GM10266 (cell line): ENCODE results near the gene CDKL1.
"Not testable (repeated sequence)": the region's sequence is repeated elsewhere in the genome, so short reads cannot be mapped to it uniquely, and the experiment has no call there.

Source experiments
- DNase-seq: peaks from one replicate; pipeline ENCODE4 v3.0.0; 2012; ENCODE audit errors: extremely low spot score
- TF ChIP-seq, protein P1 (sequence below): IDR thresholded peaks from 2 replicates; pipeline ENCODE4 v1.5.1; 2012; ENCODE audit warnings: mild to moderate bottlenecking, low read depth; ENCODE audit not compliant: control insufficient read depth, insufficient read depth; ENCODE audit errors: missing control alignments

Gene CDKL1

GRCh38 chr14:50377550-50378085, 19.1 kb downstream of the CDKL1 start:
- TF ChIP-seq, protein P1, sequence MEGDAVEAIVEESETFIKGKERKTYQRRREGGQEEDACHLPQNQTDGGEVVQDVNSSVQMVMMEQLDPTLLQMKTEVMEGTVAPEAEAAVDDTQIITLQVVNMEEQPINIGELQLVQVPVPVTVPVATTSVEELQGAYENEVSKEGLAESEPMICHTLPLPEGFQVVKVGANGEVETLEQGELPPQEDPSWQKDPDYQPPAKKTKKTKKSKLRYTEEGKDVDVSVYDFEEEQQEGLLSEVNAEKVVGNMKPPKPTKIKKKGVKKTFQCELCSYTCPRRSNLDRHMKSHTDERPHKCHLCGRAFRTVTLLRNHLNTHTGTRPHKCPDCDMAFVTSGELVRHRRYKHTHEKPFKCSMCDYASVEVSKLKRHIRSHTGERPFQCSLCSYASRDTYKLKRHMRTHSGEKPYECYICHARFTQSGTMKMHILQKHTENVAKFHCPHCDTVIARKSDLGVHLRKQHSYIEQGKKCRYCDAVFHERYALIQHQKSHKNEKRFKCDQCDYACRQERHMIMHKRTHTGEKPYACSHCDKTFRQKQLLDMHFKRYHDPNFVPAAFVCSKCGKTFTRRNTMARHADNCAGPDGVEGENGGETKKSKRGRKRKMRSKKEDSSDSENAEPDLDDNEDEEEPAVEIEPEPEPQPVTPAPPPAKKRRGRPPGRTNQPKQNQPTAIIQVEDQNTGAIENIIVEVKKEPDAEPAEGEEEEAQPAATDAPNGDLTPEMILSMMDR = no peak
- DNase-seq = no peak

DNA sequence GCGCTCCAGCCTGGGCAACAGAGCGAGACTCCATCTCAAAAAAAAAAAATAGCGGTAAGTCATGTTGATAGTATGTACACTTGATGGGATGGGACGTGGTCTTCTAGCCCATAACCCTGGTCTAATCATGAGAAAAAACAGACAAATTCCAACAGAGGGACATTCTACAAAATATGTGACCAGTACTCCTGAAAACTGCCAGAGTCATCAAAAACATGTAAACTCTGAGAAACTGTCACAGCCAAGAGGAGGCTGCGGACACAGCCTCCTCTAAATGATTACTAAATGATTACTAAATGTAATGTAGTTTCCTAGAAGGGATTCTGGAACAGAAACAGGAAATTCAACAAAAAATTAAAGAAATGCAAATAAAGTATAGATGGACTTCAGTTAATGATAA, 20.9 kb downstream of the CDKL1 start:
- TF ChIP-seq, protein P1 = no peak
- DNase-seq = no peak

DNA sequence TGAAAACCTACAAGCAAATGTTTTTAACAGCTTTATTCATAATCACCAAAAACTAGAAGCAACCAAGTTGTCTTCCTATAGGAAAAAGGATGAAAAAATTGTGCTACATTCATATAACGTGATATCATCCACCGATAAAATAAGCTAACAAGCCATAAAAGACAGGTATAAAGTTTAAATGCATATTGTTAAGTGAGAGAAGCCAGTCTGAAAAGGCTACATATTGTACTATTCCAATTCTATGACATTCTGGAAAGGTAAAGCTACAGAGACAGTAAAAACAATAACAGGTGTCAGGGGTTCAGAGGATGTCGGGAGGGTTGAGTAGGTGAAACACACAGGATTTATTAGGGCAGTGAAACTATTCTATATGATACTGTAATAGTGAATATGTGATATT, 22.7 kb downstream of the CDKL1 start:
- no peak for DNase-seq
- TF ChIP-seq, protein P1 = no peak

DNA sequence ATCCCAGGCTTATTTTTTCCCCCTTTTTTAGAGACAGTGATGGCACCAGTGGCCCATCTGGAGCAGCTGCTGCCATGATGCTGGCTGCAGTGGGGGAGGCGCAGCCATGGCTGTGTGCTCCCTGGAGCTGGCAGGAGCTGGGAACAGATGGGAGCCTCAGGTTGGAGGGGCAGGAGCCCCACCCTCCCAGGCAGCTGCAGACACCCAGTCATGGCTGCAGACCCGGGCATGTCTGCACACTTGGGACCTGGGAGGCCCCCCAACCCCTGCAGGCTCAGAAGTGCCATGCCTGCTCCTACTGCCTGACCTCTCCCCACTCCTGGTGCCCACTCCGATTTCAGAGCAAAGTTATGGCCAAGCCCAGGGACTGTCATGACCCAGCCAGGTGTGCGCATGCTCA, 25.1 kb downstream of the CDKL1 start:
- TF ChIP-seq, protein P1 = no peak
- no peak for DNase-seq

GRCh38 chr14:50366589-50366988, 30.1 kb downstream of the CDKL1 start:
- TF ChIP-seq, protein P1 = no peak
- DNase-seq = no peak

GRCh38 chr14:50366115-50366514, 30.6 kb downstream of the CDKL1 start:
- TF ChIP-seq, protein P1 = no peak
- DNase-seq = no peak

- DNase-seq = not testable (repeated sequence)
Measured at GRCh38 chr14:50365572-50365971, 31.1 kb downstream of the CDKL1 start.

DNA sequence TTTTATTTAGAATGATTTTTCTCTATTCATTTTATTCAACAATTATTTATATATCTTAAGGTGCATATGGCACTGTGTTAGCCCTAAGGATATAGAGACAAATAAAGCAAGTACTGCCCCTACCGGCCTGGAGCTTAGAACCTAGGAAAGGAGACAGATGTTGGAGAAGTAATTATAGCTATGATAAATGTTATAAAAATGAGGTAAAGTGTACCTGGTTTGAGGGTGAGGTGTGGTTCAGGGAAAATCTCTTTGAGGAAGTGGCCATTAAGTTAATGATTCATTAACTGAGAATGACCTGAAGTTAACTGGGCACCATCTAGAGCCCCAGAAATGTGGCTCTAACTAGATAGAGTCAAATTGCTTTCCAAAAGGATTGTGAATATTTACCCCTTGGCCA, 31.9 kb downstream of the CDKL1 start:
- DNase-seq = no peak
- TF ChIP-seq, protein P1 = no peak
